HepG2 (cell line): ENCODE results near the gene CA10. TPM values are rescaled to one million over a fixed set of nuclear protein-coding genes. Genes with fewer than 3 reads are reported as not detected.

Experiments used
- ATAC-seq: fragments of 200-7000 bp; cut with Tn5 transposase; 3 replicates; pipeline ENCODE4 v1.9.1; 2020; ENCODE audit warnings: mild to moderate bottlenecking, moderate library complexity
- BruUV-seq: library from RNA; stranded (reverse); fragments of 400-500 nt; replicated peaks from 2 replicates; lab custom pipeline; 2021; lab: Mats Ljungman, UMichigan
- CTCF ChIA-PET: fragments of 300-600 bp; formaldehyde crosslinking; extraction: SDS; loops from one replicate; lab custom pipeline; 2021; ENCODE audit warnings: low total read pairs, inconsistent platforms, low intra/inter-chr PET ratio; lab: Yijun Ruan, JAX
- POLR2A ChIA-PET: fragments of 350-600 bp; sonication (Branson Sonifier 250); formaldehyde crosslinking; loops from one replicate; lab custom pipeline; 2020; ENCODE audit warnings: antibody characterized with exemption, inconsistent platforms; lab: Yijun Ruan, JAX
- DNase-seq: peaks from one replicate; pipeline ENCODE4 v3.0.0-alpha.2; 2015; ENCODE audit warnings: low spot score
- FAIRE-seq: peaks from 3 replicates; lab custom pipeline; 2011; peaks lifted over from hg19 to GRCh38; lab: Jason Lieb, UNC
- H2AFZ ChIP-seq: one replicate; pipeline ENCODE4 v1.6.1; 2011; ENCODE audit warnings: low read length, inconsistent platforms
- H3K27ac ChIP-seq: fragments of 300-600 bp; 3 replicates; pipeline ENCODE4 v1.8.0; 2011; ENCODE audit warnings: mixed run types, mild to moderate bottlenecking, mixed read lengths, low read length, inconsistent platforms; ENCODE audit not compliant: insufficient read depth; ENCODE audit errors: extremely low read length
- H3K27me3 ChIP-seq, 2 experiments: fragments of 200-600 bp in 1 of 2; 2 replicates in 1 of 2; 3 replicates in 1 of 2; pipeline versions ENCODE4 v1.6.0 to v1.8.0; 2011; ENCODE audit warnings: low read length in 2 of 2, mild to moderate bottlenecking in 2 of 2, moderate library complexity in 2 of 2, inconsistent platforms in 1 of 2; ENCODE audit not compliant: insufficient read depth in 2 of 2, control insufficient read depth in 1 of 2
- H3K36me3 ChIP-seq, 2 experiments: fragments of 200-600 bp in 1 of 2; replicated peaks in 1 of 2; 2 replicates in 1 of 2; 3 replicates in 1 of 2; pipeline versions ENCODE4 v1.5.1 to v1.8.0; 2011; ENCODE audit warnings: low read length in 2 of 2, inconsistent platforms in 1 of 2; ENCODE audit not compliant: insufficient read depth in 2 of 2, control insufficient read depth in 1 of 2
- H3K4me1 ChIP-seq: 2 replicates; pipeline ENCODE4 v1.5.1; 2012; ENCODE audit warnings: low read length, inconsistent platforms; ENCODE audit not compliant: insufficient read depth
- H3K4me2 ChIP-seq: 2 replicates; pipeline ENCODE4 v1.6.0; 2011; ENCODE audit warnings: low read depth, low read length, inconsistent platforms
- H3K4me3 ChIP-seq, 3 experiments: fragments of 200-600 bp in 1 of 3; sonication (generic), shearing (Covaris generic) in 1 of 3; replicated peaks in 1 of 3; 2 replicates each; pipeline ENCODE4 v1.5.1; 2011 to 2016; ENCODE audit warnings: low read length in 3 of 3, inconsistent platforms in 2 of 3, low read depth in 2 of 3, mild to moderate bottlenecking in 2 of 3, control low read depth in 1 of 3, mixed read lengths in 1 of 3; ENCODE audit not compliant: insufficient read depth in 1 of 3
- H3K79me2 ChIP-seq: one replicate; pipeline ENCODE4 v1.6.1; 2011; ENCODE audit warnings: low read length, inconsistent platforms; ENCODE audit not compliant: insufficient read depth
- H3K9ac ChIP-seq: 2 replicates; pipeline ENCODE4 v1.6.0; 2011; ENCODE audit warnings: mild to moderate bottlenecking, low read depth, low read length, inconsistent platforms; ENCODE audit not compliant: insufficient read depth
- H3K9me3 ChIP-seq: 2 replicates; pipeline ENCODE4 v1.5.1; 2012; ENCODE audit warnings: mild to moderate bottlenecking, low read length
- H4K20me1 ChIP-seq: 2 replicates; pipeline ENCODE4 v1.6.0; 2011; ENCODE audit warnings: inconsistent platforms, mild to moderate bottlenecking, low read length, moderate library complexity; ENCODE audit not compliant: insufficient read depth
- ARNTL ChIP-seq: sonication (generic); formaldehyde crosslinking; IDR thresholded peaks from 2 replicates; pipeline ENCODE4 v1.4.0; 2020; ENCODE audit warnings: mild to moderate bottlenecking, missing genetic modification reagents
- CTCF ChIP-seq: sonication (generic); formaldehyde crosslinking; IDR thresholded peaks from 2 replicates; pipeline ENCODE4 v1.5.0; 2020; ENCODE audit warnings: mild to moderate bottlenecking, missing genetic modification reagents, moderate library complexity
- EHMT2 ChIP-seq: fragments of 200-600 bp; sonication (generic); IDR thresholded peaks from 2 replicates; pipeline ENCODE4 v1.7.0; 2017; ENCODE audit warnings: antibody characterized with exemption, low read depth, low read length, borderline replicate concordance
- HNRNPK ChIP-seq: fragments of 200-400 bp; formaldehyde crosslinking; IDR thresholded peaks from 2 replicates; pipeline ENCODE4 v1.6.1; 2018; ENCODE audit warnings: low read length, low read depth, moderate library complexity, mild to moderate bottlenecking; ENCODE audit not compliant: poor library complexity, severe bottlenecking
- MIER2 ChIP-seq: IDR thresholded peaks from 2 replicates; pipeline ENCODE4 v1.6.1; 2016; ENCODE audit warnings: missing biosample characterization, missing genetic modification reagents
- SMC3 ChIP-seq: IDR thresholded peaks from 2 replicates; pipeline ENCODE4 v1.6.1; 2011; ENCODE audit warnings: low read length, improper control_type of control experiment
- SP2 ChIP-seq: sonication (generic); formaldehyde crosslinking; IDR thresholded peaks from 2 replicates; pipeline ENCODE4 v1.5.1; 2020; ENCODE audit warnings: mild to moderate bottlenecking, missing genetic modification reagents
- STAG1 ChIP-seq: sonication (generic); formaldehyde crosslinking; IDR thresholded peaks from 2 replicates; pipeline ENCODE4 v1.4.0; 2020; ENCODE audit warnings: missing genetic modification reagents
- TFAP4 ChIP-seq: sonication (generic); IDR thresholded peaks from 2 replicates; pipeline ENCODE4 v1.6.1; 2016; ENCODE audit warnings: low read depth, borderline replicate concordance
- ZNF329 ChIP-seq: sonication (generic); formaldehyde crosslinking; IDR thresholded peaks from 2 replicates; pipeline ENCODE4 v1.9.0; 2021; ENCODE audit warnings: low read depth, mild to moderate bottlenecking, missing genetic modification reagents
- ZNF543 ChIP-seq: sonication (generic); formaldehyde crosslinking; IDR thresholded peaks from 2 replicates; pipeline ENCODE4 v1.4.0; 2020; ENCODE audit warnings: mild to moderate bottlenecking, missing genetic modification reagents
- ZSCAN9 ChIP-seq: IDR thresholded peaks from 2 replicates; pipeline ENCODE4 v1.6.1; 2016; ENCODE audit warnings: borderline replicate concordance
- WGBS: methylation state at CpG from one replicate; pipeline ENCODE4 v1.1.6; 2017; ENCODE audit warnings: low lambda C conversion rate; 5-methylcytosine and 5-hydroxymethylcytosine counted together
- in situ Hi-C: cut with HindIII; loops from 2 replicates; pipeline ENCODE4 v1.10.0; 2017; ENCODE audit warnings: low pct_unique_long_range_greater_than_20kb; ENCODE audit not compliant: extremely low pct_ligation_motif_present
- intact Hi-C: fragments of 100-400 bp; cut with micrococcal nuclease; formaldehyde crosslinking; loops from one replicate; pipeline ENCODE4 v1.10.0; 2022; ENCODE audit not compliant: unreplicated experiment
- polyA plus RNA-seq, 8 experiments: library from polyadenylated mRNA; depleted of rRNA in 3 of 8; stranded (reverse) in 7 of 8; unstranded in 1 of 8; fragments of >200 nt; fragmentation: Illumina TruSeq in 4 of 8; extraction: Trizol in 4 of 8; gene quantifications; 2 replicates each; pipeline versions ENCODE4 v1.2.1 to v1.2.3, GENCODE V29; 2011 to 2016; ENCODE audit warnings: low read depth in 4 of 8, missing spikeins in 1 of 8, mixed read lengths in 1 of 8; ENCODE audit not compliant: insufficient read depth in 1 of 8
- total RNA-seq, 5 experiments: library from RNA; depleted of rRNA; stranded (reverse); fragments of >200 nt; fragmentation: Illumina TruSeq; extraction: Trizol; gene quantifications; 2 replicates each; pipeline ENCODE4 v1.2.3, GENCODE V29; 2016; ENCODE audit warnings: low read depth in 1 of 5

Gene CA10
- total and polyA plus RNA-seq, 2 of the 13 experiments (the other 11 are each of a cell fraction or from before 2014, with no cell fraction given), result not detected

GRCh38 chr17:51869387-51869786 lies 289.1 kb downstream of the CA10 start (continued):
- TF ChIP-seq EHMT2 (peak; percentile 88), ZSCAN9 (CRISPR knock-in tag) (0 out of 2 replicates have a peak, but pooled peaks have one; percentile 40)

- no peak overlapping the region for H3K9ac ChIP-seq
- no peak overlapping the region for H2AFZ ChIP-seq
- H3K4me1 ChIP-seq, result no peaks in the 10 kb centered on the region
- no peaks in the 10 kb centered on the region for H4K20me1 ChIP-seq
- no peaks in the 10 kb centered on the region for H3K36me3 ChIP-seq
- H3K9me3 ChIP-seq, result no peaks in the 10 kb centered on the region
- no peak overlapping the region for H3K4me2 ChIP-seq
- H3K79me2 ChIP-seq, result no peaks in the 10 kb centered on the region
- WGBS, result 2% methylated on average over 5 of the region's 5 CpGs
- in situ Hi-C loops (loop anchor here (25.0 kb wide), 2 partner anchors 251 to 474 kb away; no protein-coding TSS in a partner anchor), intact Hi-C loops (no loop called here)
- no peak for TF ChIP-seq ARNTL (CRISPR knock-in tag)
- no peak for TF ChIP-seq ZNF543
- TF ChIP-seq ZNF329, result no peak
- peak; percentile 64; the same call in 1 of the 2 replicates for TF ChIP-seq TFAP4
- TF ChIP-seq STAG1 (CRISPR knock-in tag), result peak; percentile 56
- no peak for TF ChIP-seq HNRNPK
- TF ChIP-seq SMC3, result peak; percentile 55; the same call in 1 of the 2 replicates
- no peak for TF ChIP-seq ZSCAN9 (CRISPR knock-in tag)
- peak; percentile 78 for TF ChIP-seq CTCF (CRISPR knock-in tag)
- TF ChIP-seq MIER2 (CRISPR knock-in tag), result peak; percentile 36; the same call in 1 of the 2 replicates
- no peak for TF ChIP-seq SP2
- ChIA-PET CTCF (no interaction called here), POLR2A (no interaction called here)
- no peaks in the 10 kb centered on the region for H3K27me3 ChIP-seq
- peak; percentile 76 for ATAC-seq
- H3K4me3 ChIP-seq, result no peak overlapping the region
- peak; percentile 77 for FAIRE-seq
- no TSS peak for BruUV-seq
- peak; percentile 44 for DNase-seq
- no peak overlapping the region for H3K27ac ChIP-seq
Observed at GRCh38 chr17:51860954-51861561, 297.5 kb downstream of the CA10 start.
